Effector CD4-positive, alpha-beta T cell (primary cell): Measurements from ENCODE around the gene SNRPE.
"Not testable (repeated sequence)": the region's sequence is repeated elsewhere in the genome, so short reads cannot be mapped to it uniquely, and the experiment has no call there.

Experiments used
- DNase-seq: peaks from one replicate; pipeline ENCODE4 v3.0.0-alpha.2; 2020
- total RNA-seq: gene quantifications from one replicate; lab custom pipeline; 2026; lab: John Stamatoyannopoulos, UW

The SNRPE gene
- total RNA-seq: 16.9 reads per million, percentile 43 among the genes with 10 or more reads in this experiment

DNA sequence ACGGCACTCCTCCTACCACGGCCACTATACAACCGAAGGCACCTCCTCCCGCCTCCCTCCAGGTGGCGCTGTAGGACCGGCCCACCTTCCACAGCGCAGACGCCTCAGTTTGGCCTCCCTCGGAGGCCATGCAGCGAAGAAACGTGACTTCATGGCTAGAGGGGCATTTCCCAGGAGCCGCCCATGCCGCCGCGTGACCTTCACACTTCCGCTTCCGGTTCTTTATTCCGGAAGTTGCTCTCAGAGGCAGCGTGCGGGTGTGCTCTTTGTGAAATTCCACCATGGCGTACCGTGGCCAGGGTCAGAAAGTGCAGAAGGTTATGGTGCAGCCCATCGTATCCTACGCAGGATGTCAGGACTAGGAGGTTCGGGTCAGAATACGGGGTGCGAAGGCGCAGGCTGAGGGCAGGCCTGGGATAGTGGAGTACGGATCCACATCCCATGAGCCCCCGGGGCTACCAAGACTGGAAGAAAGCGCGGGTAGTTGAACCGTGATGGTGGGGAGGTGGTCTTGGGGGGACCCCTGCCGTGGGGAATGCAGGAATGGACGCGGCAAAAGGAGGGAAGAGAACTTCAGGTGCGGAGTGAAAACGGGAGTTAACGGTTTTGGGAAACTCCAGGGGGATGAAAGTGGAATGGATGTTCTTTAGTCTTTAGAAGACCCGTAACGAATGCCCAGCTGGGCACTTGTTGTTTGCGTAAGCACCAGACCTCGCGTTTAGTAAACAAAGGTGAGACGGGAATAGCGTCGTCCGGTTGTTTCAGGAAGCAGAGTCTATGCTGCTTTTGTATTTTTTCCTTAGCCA lies at the start of gene SNRPE:
Gene SNRPE, plus strand, starts transcription at position 221 of the 806 bp plus-strand sequence. Its CDS starts 61 bp downstream, at position 282.
- DNase-seq: peak; percentile 95

DNA sequence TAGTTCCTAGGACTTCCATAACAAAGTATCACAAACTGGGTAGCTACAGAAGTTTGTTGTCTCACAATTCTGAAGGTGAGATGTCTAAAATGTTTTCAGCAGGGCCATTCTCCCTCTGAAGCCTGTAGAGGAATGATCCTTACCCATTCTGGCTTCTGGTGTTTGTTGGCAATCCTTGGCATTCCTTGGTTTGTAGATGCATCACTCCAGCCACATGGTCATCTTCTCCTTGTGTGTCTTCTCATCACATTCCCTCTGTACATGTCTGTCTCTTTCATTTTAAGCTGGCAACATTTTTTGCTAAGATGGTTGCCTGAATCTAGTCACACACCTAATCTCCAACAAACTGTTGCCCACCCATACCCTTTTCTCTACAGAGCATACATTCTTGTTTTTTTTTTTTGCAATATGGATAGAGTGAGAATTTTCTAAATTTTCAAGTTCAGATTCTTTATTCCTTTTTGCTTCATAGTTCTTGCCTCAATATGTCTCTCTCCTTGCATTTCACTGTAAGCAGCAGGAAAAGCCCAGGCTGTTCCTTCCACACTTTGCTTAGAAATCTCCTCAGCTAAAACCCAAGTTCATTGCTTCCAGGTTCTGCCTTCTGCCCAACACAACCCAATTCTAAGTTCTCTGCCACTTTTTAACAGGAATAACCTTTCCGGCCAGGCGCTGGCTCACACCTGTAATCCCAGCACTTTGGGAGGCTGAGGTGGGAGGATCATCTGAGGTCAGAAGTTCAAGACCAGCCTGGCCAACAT lies 47.6 kb upstream of the SNRPE start:
- DNase-seq: no peak

- no peak for DNase-seq
These were observed 43.0 kb upstream of the SNRPE start for GRCh38 chr1:203818399-203818798.

DNA sequence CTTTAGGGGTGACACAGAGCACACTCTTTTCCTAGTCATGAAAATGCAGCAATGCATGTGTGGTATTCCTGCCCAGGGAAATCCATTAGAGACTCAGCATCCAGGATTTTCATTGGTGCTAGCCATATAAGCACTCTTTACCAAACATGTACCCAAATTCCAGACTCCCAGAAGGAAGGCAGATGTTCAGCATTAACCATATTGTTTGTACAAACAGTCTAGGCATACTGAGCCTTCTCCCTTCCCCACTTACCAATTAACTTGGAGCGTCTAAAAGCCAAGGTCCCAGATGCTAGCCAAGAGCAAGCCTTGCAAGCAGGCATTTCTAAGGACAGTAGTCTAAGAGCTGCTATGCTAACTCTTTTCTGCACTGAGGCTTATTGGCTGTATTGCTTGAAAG lies 38.1 kb upstream of the SNRPE start:
- no peak for DNase-seq

GRCh38 chr1:203826175-203826574 lies 35.2 kb upstream of the SNRPE start:
- DNase-seq: no peak

DNA sequence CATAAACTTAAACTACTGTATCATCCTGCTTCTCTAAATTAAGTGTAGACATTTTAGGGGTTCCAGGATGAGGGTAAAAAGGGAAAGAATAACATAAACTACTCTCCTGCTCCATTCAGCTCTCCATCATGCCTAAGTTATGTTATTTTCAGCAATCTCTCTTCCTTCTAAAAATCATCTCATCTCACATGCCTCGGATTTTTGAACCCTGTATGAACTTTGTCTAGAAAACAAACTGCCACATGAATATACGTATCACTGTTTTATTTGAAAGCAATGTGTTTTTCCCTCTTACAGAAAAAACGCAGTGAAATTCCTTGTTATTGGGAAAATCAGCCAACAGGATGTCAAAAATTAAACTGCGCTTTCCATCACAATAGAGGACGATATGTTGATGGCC lies 33.4 kb upstream of the SNRPE start:
- DNase-seq: no peak

DNA sequence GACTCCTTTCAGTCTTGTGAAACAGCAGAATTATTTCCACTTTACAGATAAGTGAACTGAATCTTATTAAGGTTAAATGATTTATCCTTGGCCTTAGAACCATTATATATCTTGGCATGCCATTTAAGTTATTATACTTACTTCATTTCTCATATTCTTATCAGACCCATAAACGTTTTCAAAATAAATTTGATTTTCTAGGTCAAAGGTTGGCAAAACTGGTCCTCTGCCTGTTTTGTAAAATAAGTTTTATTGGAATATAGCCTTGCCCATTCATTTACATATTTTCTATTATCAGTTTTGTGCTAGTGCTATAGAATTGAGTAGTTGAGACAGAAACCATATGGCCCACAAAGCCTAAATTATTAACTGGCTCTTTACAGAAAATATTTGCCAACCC lies 32.9 kb upstream of the SNRPE start:
- no peak for DNase-seq

GRCh38 chr1:203829247-203829646 lies 32.2 kb upstream of the SNRPE start:
- DNase-seq: not testable (repeated sequence)

GRCh38 chr1:203835476-203835875 lies 25.9 kb upstream of the SNRPE start:
- no peak for DNase-seq

- DNase-seq: no peak
These were observed 22.3 kb upstream of the SNRPE start for GRCh38 chr1:203839081-203839480.

DNA sequence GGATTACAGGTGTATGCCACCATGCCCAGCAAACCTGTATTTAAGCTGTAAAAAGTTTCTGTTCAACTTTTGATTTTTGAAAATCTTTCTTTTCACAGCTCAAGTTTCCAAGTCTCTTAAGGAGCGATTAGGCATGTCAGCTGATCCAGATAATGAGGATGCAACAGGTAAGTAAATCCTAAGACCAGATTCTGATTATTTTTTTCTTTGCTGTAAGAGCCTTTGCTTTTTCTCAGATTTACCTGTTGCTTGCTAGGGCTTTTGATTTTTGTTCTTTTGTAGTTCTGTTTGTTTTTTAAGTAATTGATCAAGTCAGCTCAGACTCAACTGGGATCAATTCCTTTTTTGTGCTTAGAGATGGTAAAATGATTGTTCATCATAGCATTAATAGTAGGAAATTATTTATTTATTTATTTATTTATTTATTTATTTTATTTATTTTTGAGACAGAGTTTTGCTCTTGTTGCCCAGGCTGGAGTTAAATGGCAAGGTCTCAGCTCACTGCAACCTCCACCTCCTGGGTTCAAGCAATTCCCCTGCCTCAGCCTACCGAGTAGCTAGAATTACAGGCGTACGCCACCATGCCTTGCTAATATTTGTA lies 21.1 kb upstream of the SNRPE start:
- no peak for DNase-seq

- DNase-seq: no peak
These were observed 18.9 kb upstream of the SNRPE start for GRCh38 chr1:203842559-203842876.

- DNase-seq: no peak
These were observed 18.0 kb upstream of the SNRPE start for GRCh38 chr1:203843435-203843834.

GRCh38 chr1:203853112-203853511 lies 8.3 kb upstream of the SNRPE start:
- DNase-seq: not testable (repeated sequence)

GRCh38 chr1:203858055-203858454 lies 3.3 kb upstream of the SNRPE start:
- no peak for DNase-seq

DNA sequence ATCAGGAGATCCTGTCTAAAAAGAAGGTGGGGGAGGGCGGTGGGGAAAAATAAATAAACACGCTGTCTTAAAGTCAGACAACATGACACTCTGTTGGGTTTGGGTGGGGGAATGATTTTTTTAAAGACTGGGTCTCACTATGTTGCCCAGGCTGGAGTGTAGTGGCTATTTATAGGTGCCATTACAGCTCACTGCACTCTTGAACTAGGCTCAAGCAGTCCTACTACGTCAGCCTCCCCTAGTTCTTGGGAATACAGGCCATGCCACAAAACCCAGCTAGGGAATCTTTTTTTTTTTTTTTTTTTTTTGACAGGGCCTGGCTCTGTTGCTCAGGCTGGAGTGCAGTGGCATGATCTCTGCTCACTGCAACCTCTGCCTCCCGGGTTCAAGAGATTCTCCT lies 2.4 kb upstream of the SNRPE start:
- DNase-seq: no peak

DNA sequence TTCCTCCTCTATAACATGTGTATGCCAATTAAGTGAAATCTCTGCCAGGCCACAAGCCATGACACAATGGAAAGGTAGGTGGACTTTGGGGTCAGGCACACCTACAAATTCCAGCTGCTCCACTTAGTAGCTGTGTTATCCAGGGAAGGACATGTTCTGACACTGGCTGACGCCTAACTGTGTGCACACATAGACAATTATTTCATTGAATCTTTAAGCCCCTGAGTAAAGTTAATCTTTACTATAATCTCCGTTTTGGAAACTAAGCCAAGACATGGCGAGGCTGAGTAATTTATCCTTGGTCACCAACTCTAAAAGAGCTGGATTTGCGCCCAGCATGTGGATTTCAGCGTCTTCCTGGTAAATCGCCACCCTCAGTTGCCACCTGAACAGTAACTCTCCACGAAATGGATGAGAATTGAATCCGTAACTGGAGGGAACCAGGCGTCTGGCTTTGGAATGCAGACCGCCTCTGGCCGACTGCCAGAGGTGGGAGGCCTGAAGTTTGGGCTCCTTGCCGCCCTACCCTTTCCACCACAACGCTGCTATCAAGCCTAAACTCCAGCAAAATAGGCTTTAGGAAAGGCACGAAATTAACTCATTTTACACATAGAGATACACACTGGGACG lies 888 bp upstream of the SNRPE start:
- DNase-seq: no peak

GRCh38 chr1:203867802-203868201 lies 6.4 kb downstream of the SNRPE start:
- DNase-seq: no peak

DNA sequence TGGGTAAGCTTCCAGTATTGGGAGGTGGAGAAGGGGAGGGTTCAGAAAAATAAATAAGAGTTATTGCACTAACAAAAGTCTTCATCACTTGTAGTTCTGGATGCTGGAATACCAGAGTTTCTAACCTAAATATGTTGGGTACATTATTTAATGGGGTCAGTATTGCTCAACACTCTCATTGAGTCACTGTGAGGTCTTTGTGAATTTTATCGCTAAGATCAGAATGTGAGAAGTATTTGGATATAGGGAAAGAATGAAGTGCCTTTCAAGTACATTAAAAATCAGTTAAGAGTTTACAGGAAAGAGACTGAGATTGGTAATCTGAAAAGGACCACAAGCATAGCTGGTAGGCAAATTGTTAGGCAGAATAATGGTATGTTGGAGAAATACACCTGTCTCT lies 8.8 kb downstream of the SNRPE start:
- DNase-seq: no peak

- no peak for DNase-seq
These were observed 9.9 kb downstream of the SNRPE start for GRCh38 chr1:203871114-203871880.

DNA sequence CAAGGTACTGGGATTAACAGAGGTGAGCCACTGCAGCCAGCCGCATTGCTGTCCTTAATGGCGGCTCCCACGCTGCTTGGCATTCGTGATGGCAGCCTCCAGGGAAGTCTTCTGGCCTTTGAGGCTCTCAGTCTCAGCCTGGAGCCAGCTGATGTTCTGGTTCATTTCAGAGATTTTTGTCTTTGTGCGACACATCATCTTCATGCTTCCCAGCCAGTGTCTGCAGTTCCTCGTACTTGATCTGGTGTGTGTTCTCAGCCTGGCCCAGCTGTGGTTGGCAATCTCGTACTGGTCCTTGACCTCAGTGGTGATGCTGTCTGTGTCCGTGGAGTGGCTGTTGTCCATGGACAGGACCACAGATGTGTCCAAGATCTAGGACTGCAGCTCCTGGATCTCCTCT lies 11.7 kb downstream of the SNRPE start:
- no peak for DNase-seq

GRCh38 chr1:203878422-203878821 lies 17.0 kb downstream of the SNRPE start:
- no peak for DNase-seq

- no peak for DNase-seq
These were observed 19.2 kb downstream of the SNRPE start for GRCh38 chr1:203880606-203881005.
